GM06990 (cell line): ENCODE results near the gene USP47.

Source experiments
- DNase-seq: peaks from one replicate; pipeline ENCODE4 v3.0.0-alpha.2; 2011; ENCODE audit not compliant: insufficient read length; ENCODE audit errors: extremely low read depth
- H3K27me3 ChIP-seq: replicated peaks from 2 replicates; pipeline ENCODE4 v1.6.0; 2011; ENCODE audit warnings: low read length; ENCODE audit not compliant: control insufficient read depth, insufficient read depth
- H3K36me3 ChIP-seq: 2 replicates; pipeline ENCODE4 v1.5.1; 2011; ENCODE audit warnings: low read length; ENCODE audit not compliant: control insufficient read depth, insufficient read depth
- H3K4me3 ChIP-seq: replicated peaks from 2 replicates; pipeline ENCODE4 v1.5.1; 2011; ENCODE audit warnings: low read depth, mild to moderate bottlenecking, control low read depth, low read length
- CTCF ChIP-seq: IDR thresholded peaks from 2 replicates; pipeline ENCODE4 v1.5.1; 2011; ENCODE audit warnings: low read length, control low read depth, mild to moderate bottlenecking, inconsistent platforms; ENCODE audit not compliant: insufficient read depth, poor library complexity, severe bottlenecking

The USP47 gene

GRCh38 chr11:11910541-11910940, 68.8 kb downstream of the USP47 start:
- H3K4me3 ChIP-seq, result no peak overlapping the region
- TF ChIP-seq CTCF, result no peak
- no peak for DNase-seq
- peaks cover 4% of the 10 kb centered on the region for H3K36me3 ChIP-seq
- H3K27me3 ChIP-seq, result no peaks in the 10 kb centered on the region

- no peaks in the 10 kb centered on the region for H3K27me3 ChIP-seq
- H3K4me3 ChIP-seq, result no peak overlapping the region
- H3K36me3 ChIP-seq, result peaks cover 4% of the 10 kb centered on the region
- no peak for DNase-seq
- TF ChIP-seq CTCF, result no peak
These were observed 71.6 kb downstream of the USP47 start for GRCh38 chr11:11913395-11913794.

- Histone ChIP-seq H3K36me3 (no peaks in the 10 kb centered on the region), H3K4me3 (no peak overlapping the region), H3K27me3 (no peaks in the 10 kb centered on the region)
- no peak for TF ChIP-seq CTCF
- no peak for DNase-seq
These were observed 73.9 kb downstream of the USP47 start for GRCh38 chr11:11915625-11916024.

GRCh38 chr11:11916981-11917399, 75.2 kb downstream of the USP47 start:
- DNase-seq, result no peak
- no peaks in the 10 kb centered on the region for H3K36me3 ChIP-seq
- no peak for TF ChIP-seq CTCF

GRCh38 chr11:11923828-11924227, 82.1 kb downstream of the USP47 start:
- H3K36me3 ChIP-seq, result no peaks in the 10 kb centered on the region
- H3K4me3 ChIP-seq, result no peak overlapping the region
- DNase-seq, result no peak
- TF ChIP-seq CTCF, result no peak
- H3K27me3 ChIP-seq, result no peaks in the 10 kb centered on the region

More at GRCh38 chr11:11916981-11917399, 75.2 kb downstream of the USP47 start:
- H3K27me3 ChIP-seq, result no peaks in the 10 kb centered on the region
- no peak overlapping the region for H3K4me3 ChIP-seq

GRCh38 chr11:11929920-11930319, 88.1 kb downstream of the USP47 start:
- no peak for DNase-seq
- TF ChIP-seq CTCF, result no peak
- Histone ChIP-seq H3K27me3 (no peaks in the 10 kb centered on the region), H3K36me3 (no peaks in the 10 kb centered on the region), H3K4me3 (no peak overlapping the region)
